GM21529 (cell line): ENCODE data around the gene KRTAP11-1.

Experiments used
- ATAC-seq: cut with Tn5 transposase; IDR thresholded peaks from one replicate; pipeline ENCODE4 v1.9.1; 2021; ENCODE audit not compliant: unreplicated experiment

Gene KRTAP11-1, protein sequence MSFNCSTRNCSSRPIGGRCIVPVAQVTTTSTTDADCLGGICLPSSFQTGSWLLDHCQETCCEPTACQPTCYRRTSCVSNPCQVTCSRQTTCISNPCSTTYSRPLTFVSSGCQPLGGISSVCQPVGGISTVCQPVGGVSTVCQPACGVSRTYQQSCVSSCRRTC

DNA sequence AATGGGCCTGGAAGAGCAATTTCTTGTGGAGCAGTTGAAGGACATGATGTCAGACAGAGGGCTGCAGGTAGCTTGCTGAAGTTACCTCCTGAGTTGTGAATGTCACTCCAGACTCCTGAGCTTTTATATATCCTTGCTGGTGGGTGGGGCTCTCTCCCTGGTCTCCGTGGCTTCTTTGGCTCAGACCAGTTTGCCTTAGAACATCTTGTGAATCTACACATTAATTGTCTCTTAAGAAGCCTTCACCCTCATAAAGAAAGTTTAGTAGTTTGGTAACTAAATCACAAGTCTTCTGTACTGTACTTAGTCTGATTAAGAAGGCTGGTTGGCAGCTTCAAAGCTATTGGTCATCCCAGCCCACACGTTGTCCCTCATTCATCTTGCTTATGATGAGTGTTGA lies at the start of gene KRTAP11-1:
KRTAP11-1 (minus strand) TSS at position 101 of the 400 bp plus-strand sequence; CDS start at position 45, 56 bp downstream.
- ATAC-seq = no peak

- ATAC-seq = no peak
Measured at GRCh38 chr21:30924146-30924700, 42.8 kb upstream of the KRTAP11-1 start.

- ATAC-seq = no peak
Measured at GRCh38 chr21:30921129-30921528, 39.7 kb upstream of the KRTAP11-1 start.

DNA sequence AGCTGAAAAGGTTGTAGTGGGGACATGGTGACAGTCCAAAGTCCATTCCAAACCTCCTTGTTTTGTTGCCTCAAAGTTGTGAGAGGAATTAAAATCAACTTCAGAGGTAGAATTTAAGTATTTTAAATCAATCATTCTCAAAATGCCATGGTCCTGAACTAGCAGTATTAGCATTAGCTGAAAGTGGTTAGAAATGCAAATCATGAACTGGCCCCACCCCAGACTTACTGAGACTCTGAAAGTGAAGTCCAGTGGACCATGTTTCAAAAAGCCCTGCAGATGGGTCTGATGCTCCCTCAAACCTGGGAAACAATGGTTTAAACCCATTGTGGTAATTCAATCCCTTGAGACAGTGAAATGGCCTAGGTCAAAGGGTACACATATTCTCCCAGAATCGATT lies 36.2 kb upstream of the KRTAP11-1 start:
- no peak for ATAC-seq

- ATAC-seq = no peak
Measured at GRCh38 chr21:30900881-30901280, 19.5 kb upstream of the KRTAP11-1 start.

DNA sequence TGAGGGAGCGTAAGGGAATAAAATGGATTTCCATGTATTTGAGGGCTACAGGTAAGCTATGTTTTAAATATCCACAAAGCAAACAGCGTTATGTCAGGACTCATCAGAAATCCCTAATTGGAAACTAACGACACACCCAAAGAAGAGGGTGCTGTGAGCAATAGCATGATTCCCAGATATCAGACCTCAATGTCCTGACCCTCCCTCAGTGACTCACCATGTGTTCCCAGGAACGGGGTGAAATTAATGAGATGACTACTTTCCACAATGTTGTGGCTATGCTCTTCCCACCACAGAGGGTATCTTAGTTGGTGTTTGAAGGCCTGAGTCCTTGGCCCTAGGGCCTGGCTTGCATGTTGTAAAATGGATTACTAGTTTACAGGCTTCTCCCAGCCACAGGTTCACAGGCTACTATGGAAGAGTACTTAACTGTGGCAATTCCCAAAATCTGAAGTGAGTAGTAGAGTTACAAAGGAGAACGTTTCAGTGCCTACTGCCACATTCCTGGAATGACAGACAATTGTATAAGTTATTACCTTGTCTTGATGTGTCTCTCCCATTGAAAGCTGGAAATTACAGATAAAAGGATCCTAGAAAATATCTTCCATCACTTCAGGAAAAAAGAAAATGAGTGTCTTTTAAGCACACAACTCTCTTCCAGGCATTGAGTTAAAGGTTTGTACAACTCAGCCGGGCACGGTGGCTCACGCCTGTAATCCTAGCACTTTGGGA lies 1.7 kb upstream of the KRTAP11-1 start:
- no peak for ATAC-seq

- no peak for ATAC-seq
Measured at GRCh38 chr21:30880914-30881313, 466 bp downstream of the KRTAP11-1 start.

DNA sequence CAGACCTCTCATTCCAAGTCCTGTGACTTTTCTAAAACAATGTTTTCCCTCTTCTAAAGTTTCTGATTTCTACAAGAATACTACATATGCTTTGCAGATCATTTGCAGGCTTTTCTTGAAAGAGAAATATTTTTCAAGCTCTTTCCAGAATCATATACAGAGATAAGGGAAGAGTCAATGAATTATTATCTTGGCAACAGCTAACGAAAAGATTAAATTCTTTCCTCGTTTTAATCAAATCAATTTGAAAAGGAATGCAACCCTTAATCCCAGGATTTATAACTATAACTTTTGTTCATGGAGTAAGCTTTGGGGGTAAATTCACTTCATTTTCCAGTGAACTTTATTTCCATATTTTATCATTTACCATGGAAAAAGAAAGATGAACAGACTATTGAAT lies 6.9 kb downstream of the KRTAP11-1 start:
- ATAC-seq = no peak

GRCh38 chr21:30847627-30848500 lies 33.5 kb downstream of the KRTAP11-1 start:
- ATAC-seq = no peak

DNA sequence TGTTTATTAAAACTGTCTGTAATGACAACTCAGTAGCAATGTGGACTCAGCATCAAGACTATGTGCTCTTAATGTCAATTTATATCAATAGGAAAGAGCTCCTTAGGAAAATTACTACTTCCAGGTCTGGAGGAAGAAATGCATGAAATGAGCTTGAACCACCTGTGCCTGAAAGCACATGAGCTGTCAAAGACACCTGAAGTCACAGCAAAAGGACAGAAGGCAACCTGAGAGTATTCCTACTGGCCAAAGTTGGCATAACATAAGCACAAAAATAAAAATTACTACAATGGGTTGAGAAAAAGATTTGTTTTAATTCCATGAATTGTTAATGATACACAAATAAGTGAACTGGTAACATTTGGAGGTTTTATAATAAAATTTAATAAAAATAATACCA lies 38.4 kb downstream of the KRTAP11-1 start:
- ATAC-seq = no peak

DNA sequence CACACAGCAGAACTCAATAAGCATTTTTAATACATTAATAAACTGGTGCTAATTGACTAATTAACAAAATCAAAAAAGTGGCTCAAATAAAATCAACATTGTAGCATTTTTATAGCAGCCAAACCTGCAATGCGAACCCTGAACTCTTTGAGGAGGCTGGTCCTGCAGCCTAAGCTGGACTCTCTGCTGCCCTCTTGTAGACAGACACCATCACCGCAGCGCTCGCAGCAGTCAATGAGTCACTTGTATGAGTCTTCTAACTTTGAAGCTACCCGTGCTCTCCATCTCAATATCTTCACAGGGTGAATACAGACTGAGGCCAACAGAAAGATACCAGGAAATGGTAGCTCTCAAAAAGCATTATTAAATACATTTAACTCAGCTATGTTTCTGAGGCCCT lies 42.1 kb downstream of the KRTAP11-1 start:
- ATAC-seq = no peak

DNA sequence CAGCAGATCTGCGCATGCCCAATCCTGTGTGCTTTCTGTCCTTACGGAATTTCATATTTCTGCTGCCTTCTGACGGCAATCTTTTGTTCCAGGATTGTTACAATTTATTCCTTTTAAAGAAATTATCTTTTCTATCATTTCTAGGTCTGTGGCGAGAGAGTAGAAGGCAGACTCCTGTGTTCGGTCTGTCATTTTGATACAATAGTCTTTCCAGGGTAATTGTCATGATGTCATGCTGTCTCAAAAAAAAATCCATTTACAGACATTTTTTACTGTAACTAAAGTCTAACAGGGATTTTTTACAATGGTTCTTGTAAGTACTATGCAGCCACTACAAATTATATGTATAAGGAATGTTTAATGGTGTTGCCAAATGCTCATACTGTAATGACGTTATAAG lies 42.8 kb downstream of the KRTAP11-1 start:
- no peak for ATAC-seq

- no peak for ATAC-seq
Measured at GRCh38 chr21:30831194-30831765, 50.1 kb downstream of the KRTAP11-1 start.
